Right lobe of liver (tissue), 6 donors: Measurements from ENCODE around the gene SNCG. TPM values are rescaled to one million over a fixed set of nuclear protein-coding genes. Genes with fewer than 3 reads are reported as not detected.

Source experiments
- ATAC-seq, 4 donors: fragments of 200-7000 bp; cut with Tn5 transposase; one replicate each; pipeline ENCODE4 v1.9.1; 2020; ENCODE audit warnings: mild to moderate bottlenecking in 4 of 4, moderate library complexity in 4 of 4
- DNase-seq, 3 donors: peaks; one replicate each; pipeline ENCODE4 v3.0.0-alpha.2; 2020
- H3K27ac ChIP-seq, 3 donors: fragments of 200-600 bp; one replicate each; pipeline ENCODE4 v1.8.0; 2022
- H3K27me3 ChIP-seq, 2 donors: fragments of 200-600 bp; one replicate each; pipeline ENCODE4 v1.8.0; 2022
- H3K36me3 ChIP-seq, 4 donors: fragments of 200-600 bp; sonication (generic) in 1 of 4; one replicate each; pipeline versions ENCODE4 v1.5.1 to v1.8.0; 2017 to 2022; ENCODE audit warnings: control low read depth in 1 of 4
- H3K4me1 ChIP-seq, 4 donors: fragments of 200-600 bp; sonication (generic) in 1 of 4; one replicate each; pipeline versions ENCODE4 v1.5.1 to v1.8.0; 2017 to 2022; ENCODE audit warnings: control low read depth in 1 of 4
- H3K4me3 ChIP-seq, 3 donors: fragments of 200-600 bp; one replicate each; pipeline ENCODE4 v1.8.0; 2022
- H3K9me3 ChIP-seq, 4 donors: fragments of 200-600 bp; sonication (generic) in 1 of 4; one replicate each; pipeline versions ENCODE4 v1.5.1 to v1.8.0; 2017 to 2022; ENCODE audit warnings: control low read depth in 1 of 4
- POLR2A ChIP-seq: fragments of 450-650 bp; IDR thresholded peaks from one replicate; pipeline ENCODE4 v1.6.1; 2017; ENCODE audit warnings: antibody characterized with exemption, mild to moderate bottlenecking
- WGBS: methylation state at CpG from one replicate; pipeline ENCODE4 v1.1.6; 2018; ENCODE audit warnings: low coverage, low lambda C conversion rate; ENCODE audit not compliant: insufficient coverage; ENCODE audit errors: missing lambda C conversion rate; 5-methylcytosine and 5-hydroxymethylcytosine counted together
- intact Hi-C, 2 donors: fragments of 100-400 bp; cut with DNase I; formaldehyde crosslinking; loops; one replicate each; pipeline versions ENCODE4 v1.11.2 to v1.14.1; 2022
- total RNA-seq, 6 experiments: library from RNA; depleted of rRNA in 2 of 6; stranded (reverse); fragments of >200 nt in 2 of 6; fragmentation: NEBNext Ultra II Directional in 3 of 6; extraction: Animal tissue kit (Norgen Biotek cat#: 25700) in 3 of 6; gene quantifications; one replicate each; pipeline versions ENCODE4 v1.1.0 to v1.2.4, GENCODE V29; 2016 to 2023
- TF ChIP-seq, protein P1 (sequence below), 4 donors: fragments of 200-600 bp in 3 of 4; fragments of 450-650 bp in 1 of 4; IDR thresholded peaks; one replicate each; pipeline versions ENCODE4 v1.5.1 to v1.8.0; 2016 to 2022; ENCODE audit warnings: antibody characterized with exemption in 4 of 4, mild to moderate bottlenecking in 2 of 4
- donor health status: DM: no; HTN: yes; CAD: no.
- donor health status: DM: no; HTN: no; CAD: no.
- donor health status: DM: no; HTN: no; CAD: no.
- donor health status: DM: no; HTN: yes; CAD: no.
- donor health status: DM: no; HTN: yes; CAD: no.

SNCG gene
- total RNA-seq, 6 experiments from 2014 or later, result 1.1 to 21.2 (median 2.2) TPM

DNA sequence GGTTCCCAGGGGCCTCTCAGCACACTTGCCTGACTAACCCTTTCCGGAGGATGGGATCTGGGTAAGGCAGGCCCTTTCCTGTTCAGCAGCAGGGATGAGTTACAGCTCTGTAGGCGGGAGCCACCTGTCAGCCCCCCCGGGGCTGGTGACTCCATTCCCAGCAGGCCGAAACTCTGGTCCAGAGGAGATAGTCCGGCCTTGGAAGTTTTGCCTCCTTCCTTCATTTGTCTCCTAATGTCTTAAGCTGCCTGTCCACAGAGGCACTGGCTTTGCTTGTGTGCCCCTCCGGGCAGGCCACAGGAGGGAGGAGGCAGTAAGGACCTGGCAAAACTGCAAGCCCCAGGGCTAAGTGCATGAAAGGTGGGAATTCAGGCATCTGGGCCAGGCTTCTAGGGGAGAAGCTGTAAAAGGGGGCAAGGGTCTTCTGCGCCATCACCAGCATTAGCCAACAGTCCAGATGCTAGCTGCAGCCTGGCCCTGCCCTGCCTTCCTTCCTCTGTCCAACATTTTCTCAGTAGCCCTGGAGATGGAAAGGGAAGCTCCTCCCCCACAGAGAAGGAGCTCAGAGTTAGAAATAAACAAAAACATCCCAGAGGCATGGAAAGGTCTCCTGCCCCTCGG, 11.1 kb downstream of the SNCG start:
- Histone ChIP-seq H3K4me3 (peak overlapping the region in 1 of 3 donors; percentile 48), H3K27ac (peak overlapping the region in 1 of 3 donors; percentile 63), H3K4me1 (peaks cover 0 to 15% (median 0%) of the 10 kb centered on the region in 4 donors), H3K27me3 (no peaks in the 10 kb centered on the region), H3K36me3 (no peaks in the 10 kb centered on the region), H3K9me3 (no peaks in the 10 kb centered on the region)
- DNase-seq (peak in 2 of 3 donors; percentile 39 to 41), ATAC-seq (no peak)
- intact Hi-C loops, result no loop called here
- TF ChIP-seq, protein P1, sequence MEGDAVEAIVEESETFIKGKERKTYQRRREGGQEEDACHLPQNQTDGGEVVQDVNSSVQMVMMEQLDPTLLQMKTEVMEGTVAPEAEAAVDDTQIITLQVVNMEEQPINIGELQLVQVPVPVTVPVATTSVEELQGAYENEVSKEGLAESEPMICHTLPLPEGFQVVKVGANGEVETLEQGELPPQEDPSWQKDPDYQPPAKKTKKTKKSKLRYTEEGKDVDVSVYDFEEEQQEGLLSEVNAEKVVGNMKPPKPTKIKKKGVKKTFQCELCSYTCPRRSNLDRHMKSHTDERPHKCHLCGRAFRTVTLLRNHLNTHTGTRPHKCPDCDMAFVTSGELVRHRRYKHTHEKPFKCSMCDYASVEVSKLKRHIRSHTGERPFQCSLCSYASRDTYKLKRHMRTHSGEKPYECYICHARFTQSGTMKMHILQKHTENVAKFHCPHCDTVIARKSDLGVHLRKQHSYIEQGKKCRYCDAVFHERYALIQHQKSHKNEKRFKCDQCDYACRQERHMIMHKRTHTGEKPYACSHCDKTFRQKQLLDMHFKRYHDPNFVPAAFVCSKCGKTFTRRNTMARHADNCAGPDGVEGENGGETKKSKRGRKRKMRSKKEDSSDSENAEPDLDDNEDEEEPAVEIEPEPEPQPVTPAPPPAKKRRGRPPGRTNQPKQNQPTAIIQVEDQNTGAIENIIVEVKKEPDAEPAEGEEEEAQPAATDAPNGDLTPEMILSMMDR (IDR thresholded peaks at IDR 0.05), result no peak
- no peak for TF ChIP-seq POLR2A
- WGBS, result 82% methylated on average over 2 of the region's 8 CpGs

DNA sequence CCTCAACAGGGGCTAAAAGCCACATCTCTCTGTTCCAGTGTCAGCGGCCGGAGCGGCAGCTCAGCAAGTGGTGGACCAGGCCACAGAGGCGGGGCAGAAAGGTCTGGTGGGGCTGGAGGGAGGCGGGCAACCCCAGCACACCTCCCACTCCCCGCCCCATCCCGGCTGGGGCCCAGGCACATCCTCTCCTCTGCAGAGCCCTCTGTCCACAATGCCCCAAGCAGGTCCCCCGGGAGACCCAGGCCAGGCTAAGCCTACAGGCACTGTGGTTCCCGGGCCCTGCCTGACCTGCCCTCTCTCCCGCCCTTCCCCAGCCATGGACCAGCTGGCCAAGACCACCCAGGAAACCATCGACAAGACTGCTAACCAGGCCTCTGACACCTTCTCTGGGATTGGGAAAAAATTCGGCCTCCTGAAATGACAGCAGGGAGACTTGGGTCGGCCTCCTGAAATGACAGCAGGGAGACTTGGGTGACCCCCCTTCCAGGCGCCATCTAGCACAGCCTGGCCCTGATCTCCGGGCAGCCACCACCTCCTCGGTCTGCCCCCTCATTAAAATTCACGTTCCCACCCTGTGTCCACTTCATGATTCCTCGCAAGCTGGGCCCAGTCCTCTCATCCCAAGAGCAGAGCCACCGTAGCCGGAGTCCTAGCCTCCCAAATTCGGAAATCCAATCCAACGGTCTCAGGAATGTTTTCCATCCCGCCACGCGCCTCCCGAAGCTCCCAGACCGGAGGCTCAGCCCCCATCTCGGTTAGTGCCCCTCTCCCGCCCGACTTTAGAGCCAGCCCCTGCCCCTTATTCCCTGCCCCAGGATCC, 12.0 kb downstream of the SNCG start:
- ATAC-seq, result peak in 1 of 4 donors; percentile 10
- TF ChIP-seq, protein P1 (IDR thresholded peaks at IDR 0.05), result no peak
- no peak for TF ChIP-seq POLR2A
- intact Hi-C loops, result no loop called here

DNA sequence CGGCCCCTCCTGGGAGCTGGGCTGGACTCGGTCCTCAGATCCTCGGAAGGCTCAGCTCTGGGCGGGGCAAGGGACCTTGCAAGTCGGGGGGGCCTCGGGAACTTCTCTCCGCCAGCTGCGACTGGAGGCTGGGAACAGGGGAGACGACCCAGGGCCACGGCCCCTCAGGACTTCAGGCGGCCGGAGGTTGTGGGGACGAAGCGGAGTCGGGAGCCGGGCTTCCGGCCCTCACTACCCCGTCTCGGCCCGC, 12.5 kb downstream of the SNCG start:
- peaks cover 0 to 15% (median 0%) of the 10 kb centered on the region in 4 donors for H3K4me1 ChIP-seq
- peak; percentile 65 for TF ChIP-seq POLR2A
- TF ChIP-seq, protein P1 (IDR thresholded peaks at IDR 0.05), result no peak
- H3K9me3 ChIP-seq, result no peaks in the 10 kb centered on the region
- ATAC-seq (no peak), DNase-seq (no peak)
- intact Hi-C loops, result no loop called here
- H3K27me3 ChIP-seq, result no peaks in the 10 kb centered on the region
- H3K36me3 ChIP-seq, result no peaks in the 10 kb centered on the region
- WGBS, result 20% methylated on average over 6 of the region's 20 CpGs
- peak overlapping the region; percentile 30 to 48 (median 43) for H3K4me3 ChIP-seq
- peak overlapping the region; percentile 58 to 74 (median 63) for H3K27ac ChIP-seq

More for the DNA sequence above, 12.0 kb downstream of the SNCG start:
- no peaks in the 10 kb centered on the region for H3K27me3 ChIP-seq
- H3K4me3 ChIP-seq, result peak overlapping the region; percentile 30 to 48 (median 43)
- H3K4me1 ChIP-seq, result peaks cover 0 to 15% (median 0%) of the 10 kb centered on the region in 4 donors
- peak overlapping the region; percentile 58 to 74 (median 63) for H3K27ac ChIP-seq
- no peaks in the 10 kb centered on the region for H3K9me3 ChIP-seq
- no peaks in the 10 kb centered on the region for H3K36me3 ChIP-seq
- WGBS, result 73% methylated on average over 17 of the region's 30 CpGs
- DNase-seq, result peak in 1 of 3 donors; percentile 55

DNA sequence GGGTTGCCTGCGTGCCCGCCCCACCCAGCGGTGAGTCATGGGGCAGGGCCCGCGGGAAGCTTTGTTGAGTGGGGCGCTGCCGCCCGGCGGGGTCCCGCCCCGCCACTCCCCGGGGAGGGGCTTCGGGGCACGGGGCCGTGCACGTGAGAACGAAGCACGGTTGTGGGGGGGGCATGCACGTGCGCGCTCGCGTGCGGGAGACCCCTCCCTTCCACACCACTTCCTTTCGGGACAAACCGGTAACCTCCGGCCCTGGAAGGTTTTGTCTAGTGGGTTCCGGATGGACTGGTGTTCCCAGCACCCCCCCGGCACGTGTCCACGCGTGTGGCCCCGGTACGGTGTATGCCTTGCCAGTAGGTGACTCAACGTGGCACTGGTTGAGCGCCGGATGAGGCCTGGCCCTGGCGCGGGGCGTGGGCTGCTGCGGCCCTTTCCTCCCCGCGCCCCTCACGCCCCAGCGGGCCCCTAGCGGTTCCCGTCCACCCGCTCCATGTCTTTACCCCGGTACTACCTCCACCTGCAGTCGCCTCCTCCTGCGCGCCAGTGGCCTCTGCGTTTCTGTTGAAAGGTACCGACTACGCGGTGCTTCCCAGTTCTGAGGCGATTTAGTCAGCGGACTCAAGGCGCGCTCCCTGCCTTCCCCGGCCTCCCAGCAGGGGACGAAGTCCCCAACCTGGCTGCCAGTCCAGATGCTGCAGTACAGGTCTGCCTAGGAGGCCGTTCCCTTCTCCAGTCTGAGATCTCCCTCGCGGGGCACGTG, 13.0 kb downstream of the SNCG start:
- H3K9me3 ChIP-seq, result no peaks in the 10 kb centered on the region
- H3K27me3 ChIP-seq, result no peaks in the 10 kb centered on the region
- peak overlapping the region; percentile 30 to 48 (median 43) for H3K4me3 ChIP-seq
- peak; percentile 73 to 81 (median 80) for DNase-seq
- 43% methylated on average over 9 of the region's 66 CpGs for WGBS
- H3K36me3 ChIP-seq, result no peaks in the 10 kb centered on the region
- ATAC-seq, result peak; percentile 76 to 83 (median 78)
- TF ChIP-seq, protein P1 (IDR thresholded peaks at IDR 0.05), result no peak
- no peak for TF ChIP-seq POLR2A
- H3K27ac ChIP-seq, result peak overlapping the region; percentile 58 to 74 (median 63)
- intact Hi-C loops, result no loop called here
- H3K4me1 ChIP-seq, result peaks cover 0 to 15% (median 0%) of the 10 kb centered on the region in 4 donors
